Activated CD4-positive, alpha-beta T cell treated with anti-CD3 and anti-CD28 coated beads for 36 hours (primary cell): ENCODE results near the gene ZNF853. TPM values are rescaled to one million over a fixed set of nuclear protein-coding genes. Genes with fewer than 3 reads are reported as not detected.

Experiments used
- ATAC-seq: fragments of 200-7000 bp; cut with Tn5 transposase; one replicate; pipeline ENCODE4 v1.10.0; 2021; ENCODE audit warnings: mild to moderate bottlenecking, moderate library complexity
- CTCF ChIA-PET: fragments of 350-600 bp; sonication (Branson Sonifier 250); formaldehyde crosslinking; loops from one replicate; lab custom pipeline; 2021; ENCODE audit warnings: antibody characterized with exemption; lab: Charles Lee
- POLR2A ChIA-PET: fragments of 350-600 bp; sonication (Branson Sonifier 250); formaldehyde crosslinking; loops from one replicate; lab custom pipeline; 2021; ENCODE audit warnings: antibody characterized with exemption, inconsistent platforms; lab: Charles Lee
- DNase-seq: peaks from one replicate; pipeline ENCODE4 v3.0.0-alpha.2; 2020
- H3K27ac Mint-ChIP-seq: one replicate; pipeline ENCODE4 v1.8.0; 2021; ENCODE audit warnings: mixed read lengths
- H3K27me3 Mint-ChIP-seq: one replicate; pipeline ENCODE4 v1.8.0; 2021; ENCODE audit warnings: mixed read lengths
- H3K36me3 Mint-ChIP-seq: one replicate; pipeline ENCODE4 v1.8.0; 2021; ENCODE audit warnings: low read depth, mixed read lengths
- H3K4me1 Mint-ChIP-seq: one replicate; pipeline ENCODE4 v1.8.0; 2021; ENCODE audit warnings: mixed read lengths
- H3K4me3 Mint-ChIP-seq: one replicate; pipeline ENCODE4 v1.8.0; 2021; ENCODE audit warnings: mild to moderate bottlenecking, moderate library complexity, mixed read lengths
- H3K9me3 Mint-ChIP-seq: one replicate; pipeline ENCODE4 v1.8.0; 2021; ENCODE audit warnings: low read depth, mixed read lengths
- intact Hi-C, 2 experiments: fragments of 100-400 bp; cut with DNase I in 1 of 2; cut with micrococcal nuclease in 1 of 2; formaldehyde crosslinking; loops; one replicate each; pipeline versions ENCODE4 v1.14.2 to v1.15.1; 2022 to 2024; cut with DNase I, micrococcal nuclease
- total RNA-seq, 2 experiments: library from RNA; stranded (reverse); gene quantifications; one replicate each; pipeline ENCODE4 v1.2.3, GENCODE V29; 2021

The ZNF853 gene
- total RNA-seq, 2 experiments from 2014 or later = 1.2 to 1.3 TPM

- H3K36me3 Mint-ChIP-seq = peaks cover 14% of the 10 kb centered on the region
- ChIA-PET CTCF (no interaction called here), POLR2A (no interaction called here)
- intact Hi-C loops = no loop called here
- H3K27ac Mint-ChIP-seq = no peak overlapping the region
- no peak for ATAC-seq
- no peaks in the 10 kb centered on the region for H3K27me3 Mint-ChIP-seq
- H3K4me1 Mint-ChIP-seq = no peaks in the 10 kb centered on the region
- H3K4me3 Mint-ChIP-seq = no peak overlapping the region
- DNase-seq = no peak
- no peaks in the 10 kb centered on the region for H3K9me3 Mint-ChIP-seq
Observed at GRCh38 chr7:6606866-6607583, 8.4 kb upstream of the ZNF853 start.

DNA sequence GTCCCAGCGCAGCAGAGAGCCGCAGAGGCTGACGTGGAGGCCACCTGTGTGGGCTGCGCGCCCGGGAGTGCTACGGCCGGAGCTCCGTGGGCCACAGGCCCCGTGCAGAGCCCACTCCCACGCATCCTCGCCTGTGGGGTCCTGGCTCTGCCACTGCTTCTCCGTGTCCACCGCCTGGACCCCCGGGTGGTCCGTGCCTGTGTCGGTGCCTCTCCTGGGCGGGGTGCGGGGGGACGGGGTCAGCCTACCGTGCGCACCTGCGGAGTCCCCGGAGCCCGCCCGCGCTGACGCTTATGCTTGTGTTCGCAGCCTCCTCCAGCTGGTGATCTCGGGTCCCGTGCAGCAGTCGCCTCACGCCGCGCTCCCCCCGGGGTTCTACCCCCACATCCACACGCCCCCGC, 7.8 kb upstream of the ZNF853 start:
- Mint-ChIP-seq H3K9me3 (no peaks in the 10 kb centered on the region), H3K36me3 (peaks cover 12% of the 10 kb centered on the region), H3K4me1 (no peaks in the 10 kb centered on the region), H3K4me3 (no peak overlapping the region), H3K27me3 (no peaks in the 10 kb centered on the region), H3K27ac (no peak overlapping the region)
- ChIA-PET CTCF (no interaction called here), POLR2A (no interaction called here)
- DNase-seq = no peak
- ATAC-seq = no peak
- intact Hi-C loops = no loop called here

DNA sequence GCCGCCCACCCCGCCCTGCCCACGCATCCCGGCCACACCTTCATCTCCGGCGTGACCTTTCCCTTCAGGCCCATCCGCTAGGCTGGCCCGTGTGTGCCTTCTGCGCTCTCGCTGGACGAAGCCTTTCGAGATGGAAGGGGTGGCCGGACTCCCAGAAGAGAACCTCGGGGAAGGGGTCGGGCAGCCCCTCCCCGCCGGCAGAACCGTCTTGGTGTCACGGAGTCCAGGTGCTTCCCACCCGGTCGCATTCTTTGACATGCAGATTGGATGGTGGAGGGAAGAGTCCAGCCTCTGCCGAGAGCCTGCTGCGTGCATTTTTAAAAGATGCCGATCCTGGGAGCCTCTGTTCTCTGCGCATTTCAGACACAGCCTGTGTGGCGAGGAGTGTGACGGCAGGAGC, 7.3 kb upstream of the ZNF853 start:
- DNase-seq (no peak), ATAC-seq (no peak)
- ChIA-PET CTCF (no interaction called here), POLR2A (interaction anchor here (0.6 kb wide), 2 partner anchors 11 to 309 kb away, joined by 3 to 4 read pairs; no protein-coding TSS in a partner anchor)
- Mint-ChIP-seq H3K4me1 (no peaks in the 10 kb centered on the region), H3K27me3 (no peaks in the 10 kb centered on the region), H3K27ac (no peak overlapping the region), H3K9me3 (no peaks in the 10 kb centered on the region), H3K4me3 (no peak overlapping the region), H3K36me3 (peaks cover 11% of the 10 kb centered on the region)
- intact Hi-C loops = no loop called here

- Mint-ChIP-seq H3K27me3 (no peaks in the 10 kb centered on the region), H3K4me3 (no peak overlapping the region), H3K4me1 (no peaks in the 10 kb centered on the region), H3K36me3 (peaks cover 10% of the 10 kb centered on the region), H3K27ac (no peak overlapping the region), H3K9me3 (no peaks in the 10 kb centered on the region)
- DNase-seq (no peak), ATAC-seq (no peak)
- POLR2A ChIA-PET = interaction anchor here (0.6 kb wide), 1 partner anchor 308 kb away, joined by 4 read pairs; no protein-coding TSS in a partner anchor
- intact Hi-C loops = no loop called here
- CTCF ChIA-PET = no interaction called here
Observed at GRCh38 chr7:6608794-6609193, 6.6 kb upstream of the ZNF853 start.

- peaks cover 3% of the 10 kb centered on the region for H3K4me1 Mint-ChIP-seq
- ChIA-PET CTCF (interaction anchor here (0.6 kb wide), 1 partner anchor 19 kb away, joined by 3 read pairs; no protein-coding TSS in a partner anchor), POLR2A (interaction anchor here (0.7 kb wide), 1 partner anchor 19 kb away, joined by 6 read pairs; no protein-coding TSS in a partner anchor)
- peaks cover 3% of the 10 kb centered on the region for H3K27me3 Mint-ChIP-seq
- peaks cover 1% of the 10 kb centered on the region for H3K36me3 Mint-ChIP-seq
- H3K4me3 Mint-ChIP-seq = no peak overlapping the region
- no peak for DNase-seq
- H3K27ac Mint-ChIP-seq = no peak overlapping the region
- no peak for ATAC-seq
- H3K9me3 Mint-ChIP-seq = no peaks in the 10 kb centered on the region
- intact Hi-C loops = no loop called here
Observed at GRCh38 chr7:6612819-6613218, 2.6 kb upstream of the ZNF853 start.

DNA sequence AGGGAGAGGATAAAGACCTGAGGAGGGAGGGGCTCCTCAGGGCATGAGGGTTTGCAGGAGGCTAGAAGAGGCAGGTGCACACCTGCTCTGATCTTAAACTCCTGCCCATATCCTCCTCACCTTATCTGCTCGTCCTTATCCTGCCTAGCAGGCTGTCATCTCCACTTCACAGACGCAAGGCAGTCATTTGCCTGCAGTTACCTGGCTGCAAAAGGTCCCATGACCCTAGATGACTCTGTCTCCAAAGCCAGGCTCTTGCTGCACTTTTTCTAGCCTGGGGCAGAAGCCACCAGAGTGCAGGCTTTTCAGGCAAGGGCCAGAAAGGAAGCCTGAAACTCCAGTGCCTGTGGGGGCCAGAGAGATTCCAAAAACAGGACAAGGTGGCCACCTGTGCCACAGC, 1.7 kb upstream of the ZNF853 start:
- CTCF ChIA-PET = interaction anchor here (0.6 kb wide), 1 partner anchor 13 kb away, joined by 7 read pairs; no protein-coding TSS in a partner anchor
- H3K36me3 Mint-ChIP-seq = peaks cover 1% of the 10 kb centered on the region
- intact Hi-C loops = no loop called here
- ATAC-seq (no peak), DNase-seq (no peak)
- peaks cover 3% of the 10 kb centered on the region for H3K27me3 Mint-ChIP-seq
- H3K4me1 Mint-ChIP-seq = peaks cover 3% of the 10 kb centered on the region
- H3K4me3 Mint-ChIP-seq = no peak overlapping the region
- POLR2A ChIA-PET = no interaction called here
- no peak overlapping the region for H3K27ac Mint-ChIP-seq
- H3K9me3 Mint-ChIP-seq = no peaks in the 10 kb centered on the region

DNA sequence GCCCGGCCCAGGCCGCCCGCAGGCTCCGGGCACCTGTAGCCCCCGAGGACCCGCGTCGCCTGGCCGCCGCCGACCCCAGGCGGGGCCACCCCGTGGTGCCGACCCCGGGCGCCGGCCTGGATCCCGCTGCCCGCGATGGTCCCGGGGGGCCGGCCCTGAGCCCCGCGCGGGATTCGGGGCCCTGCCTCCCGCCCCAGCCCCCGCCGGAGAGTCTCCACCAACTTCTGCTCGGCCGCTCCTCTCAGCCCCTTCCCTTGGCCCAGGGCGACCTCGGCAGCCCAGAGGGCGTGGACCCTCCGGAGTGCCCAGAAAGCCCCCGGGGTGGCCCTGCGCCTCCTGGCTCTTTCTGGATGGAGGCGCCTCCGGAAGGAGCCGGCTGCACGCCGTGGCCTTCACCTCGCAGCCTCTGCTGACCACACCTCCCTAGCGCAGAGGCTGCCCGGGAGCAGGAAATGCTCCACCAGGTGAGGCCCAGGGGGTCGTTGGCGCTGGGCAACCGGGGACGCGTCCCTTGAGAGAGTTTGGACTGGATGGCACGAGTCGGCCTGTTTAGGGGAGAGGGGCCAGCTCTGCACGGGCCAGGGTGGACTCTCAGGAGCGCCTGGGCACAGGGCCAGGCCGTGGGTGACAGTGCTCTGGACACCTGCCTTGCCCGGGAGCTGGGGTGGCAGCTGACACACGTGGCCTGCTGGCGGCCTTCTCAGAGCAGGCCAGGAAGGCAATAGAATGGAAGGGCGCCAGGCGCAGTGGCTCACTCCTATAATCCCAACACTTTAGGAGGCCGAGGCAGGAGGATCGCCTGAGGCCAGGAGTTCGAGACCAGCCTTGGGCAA, 529 bp downstream of the ZNF853 start:
- Mint-ChIP-seq H3K4me1 (peaks cover 18% of the 10 kb centered on the region), H3K27me3 (peaks cover 3% of the 10 kb centered on the region), H3K4me3 (peak overlapping the region; percentile 40), H3K27ac (no peak overlapping the region), H3K36me3 (no peaks in the 10 kb centered on the region), H3K9me3 (no peaks in the 10 kb centered on the region)
- DNase-seq = no peak
- POLR2A ChIA-PET = no interaction called here
- CTCF ChIA-PET = interaction anchor here (0.6 to 0.9 kb wide), 2 partner anchors 66 to 1642 kb away, joined by 3 read pairs; no protein-coding TSS in a partner anchor
- peak; percentile 17 for ATAC-seq
- intact Hi-C loops = no loop called here

DNA sequence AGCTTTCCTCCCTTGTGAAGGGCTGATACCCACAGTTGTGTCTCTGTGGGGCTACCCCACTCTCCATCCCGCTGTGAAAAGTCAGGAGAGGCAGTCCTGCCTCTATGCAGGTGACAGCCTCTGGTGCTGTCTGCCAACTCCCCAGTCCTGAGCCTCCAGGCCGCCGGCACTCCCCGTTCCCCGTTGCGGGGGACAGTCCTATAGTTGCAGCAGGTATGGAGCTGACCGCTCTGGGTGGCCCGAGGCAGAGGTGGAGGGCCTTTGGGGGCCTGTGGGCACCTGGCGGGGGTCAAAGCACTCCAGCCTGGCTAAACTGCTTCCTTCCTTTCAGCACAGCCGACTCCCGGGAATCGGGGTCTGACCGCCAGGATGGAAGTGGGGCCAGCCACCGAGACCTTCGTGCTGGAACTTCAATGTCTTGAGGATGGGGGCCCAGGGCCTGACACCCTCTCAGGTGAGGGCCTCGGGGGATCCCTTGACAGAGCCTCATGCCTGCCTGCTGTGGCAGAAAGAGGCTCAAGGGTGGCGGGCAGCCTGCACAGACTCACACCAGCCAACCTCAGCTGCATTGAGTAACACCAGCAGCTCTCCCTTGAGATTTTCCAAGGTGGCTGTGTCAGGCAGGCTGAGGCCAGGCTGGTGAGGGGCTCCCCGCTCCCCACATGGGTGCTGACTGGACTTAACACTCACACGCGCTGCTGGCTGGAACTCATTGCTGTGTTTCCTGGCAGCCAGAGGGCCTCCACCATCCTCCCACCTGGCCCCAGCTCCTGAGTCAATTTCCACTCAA, 1.6 kb downstream of the ZNF853 start:
- no peak for ATAC-seq
- Mint-ChIP-seq H3K4me1 (peaks cover 26% of the 10 kb centered on the region), H3K4me3 (no peak overlapping the region), H3K27ac (no peak overlapping the region), H3K36me3 (no peaks in the 10 kb centered on the region), H3K9me3 (no peaks in the 10 kb centered on the region), H3K27me3 (peaks cover 3% of the 10 kb centered on the region)
- CTCF ChIA-PET = interaction anchor here (0.6 to 0.9 kb wide), 3 partner anchors 14 to 1643 kb away, joined by 3 read pairs; no protein-coding TSS in a partner anchor
- intact Hi-C loops = no loop called here
- POLR2A ChIA-PET = no interaction called here
- no peak for DNase-seq

GRCh38 chr7:6618621-6619020, 3.2 kb downstream of the ZNF853 start:
- intact Hi-C loops = no loop called here
- no peaks in the 10 kb centered on the region for H3K9me3 Mint-ChIP-seq
- POLR2A ChIA-PET = interaction anchor here (0.7 kb wide), 2 partner anchors 10 to 504 kb away, joined by 3 to 4 read pairs; no protein-coding TSS in a partner anchor
- peaks cover 33% of the 10 kb centered on the region for H3K4me1 Mint-ChIP-seq
- no peaks in the 10 kb centered on the region for H3K36me3 Mint-ChIP-seq
- CTCF ChIA-PET = no interaction called here
- H3K27ac Mint-ChIP-seq = no peak overlapping the region
- H3K4me3 Mint-ChIP-seq = no peak overlapping the region
- DNase-seq (no peak), ATAC-seq (no peak)
- peaks cover 3% of the 10 kb centered on the region for H3K27me3 Mint-ChIP-seq

- Mint-ChIP-seq H3K27ac (no peak overlapping the region), H3K4me1 (peaks cover 39% of the 10 kb centered on the region), H3K36me3 (no peaks in the 10 kb centered on the region), H3K9me3 (no peaks in the 10 kb centered on the region), H3K27me3 (no peaks in the 10 kb centered on the region), H3K4me3 (no peak overlapping the region)
- ChIA-PET CTCF (no interaction called here), POLR2A (no interaction called here)
- intact Hi-C loops = no loop called here
- ATAC-seq (no peak), DNase-seq (no peak)
Observed at GRCh38 chr7:6619961-6620360, 4.6 kb downstream of the ZNF853 start.
